M059J (cell line): ENCODE measurements around the gene RNFT1. TPM values are rescaled to one million over a fixed set of nuclear protein-coding genes. Genes with fewer than 3 reads are reported as not detected.
"Not testable (repeated sequence)": the region's sequence is repeated elsewhere in the genome, so short reads cannot be mapped to it uniquely, and the experiment has no call there.

Experiments used
- DNase-seq: peaks from one replicate; pipeline ENCODE4 v3.0.0-alpha.2; 2012; ENCODE audit warnings: low read depth
- total RNA-seq: library from RNA; depleted of rRNA; stranded (reverse); fragments of >200 nt; shearing (Covaris generic); gene quantifications from 2 replicates; pipeline ENCODE4 v1.2.3, GENCODE V29; 2014; rRNA removed

Gene RNFT1
- total RNA-seq, 1 experiment from 2014 or later, result 27.1 TPM

- not testable (repeated sequence) for DNase-seq
Measured at GRCh38 chr17:59930121-59930520, 34.4 kb downstream of the RNFT1 start.

- not testable (repeated sequence) for DNase-seq
Measured at GRCh38 chr17:59920637-59921036, 43.9 kb downstream of the RNFT1 start.

GRCh38 chr17:59916446-59916845, 48.1 kb downstream of the RNFT1 start:
- DNase-seq, result no peak

GRCh38 chr17:59914274-59914854, 50.2 kb downstream of the RNFT1 start:
- peak; percentile 44 for DNase-seq

- DNase-seq, result no peak
Measured at GRCh38 chr17:59907467-59907866, 57.1 kb downstream of the RNFT1 start.

- DNase-seq, result no peak
Measured at GRCh38 chr17:59903455-59903854, 61.1 kb downstream of the RNFT1 start.

Other genes with a start within 250 kb of the RNFT1 start
- 9.2 and 11.4 TPM in 2 replicates for gene TUBD1, start 71.8 kb downstream of the RNFT1 start, total RNA-seq
- 15.7 and 25.0 TPM in 2 replicates for gene RPS6KB1, start 71.6 kb downstream of the RNFT1 start, total RNA-seq
- gene HEATR6, start 114.2 kb upstream of the RNFT1 start, total RNA-seq, result 32.2 and 35.5 TPM in 2 replicates
- gene CA4, start 185.2 kb upstream of the RNFT1 start, total RNA-seq, result 0.42 TPM in 1 of 2 replicates, not detected in the other